NCI-H345 treated with DMSO at 0.1 percent for 48 hours (cell line): ENCODE data around the gene PITPNC1.
"Not testable (repeated sequence)": the region's sequence is repeated elsewhere in the genome, so short reads cannot be mapped to it uniquely, and the experiment has no call there.

Experiments used
- DNase-seq: peaks from one replicate; lab custom pipeline; 2025; ENCODE audit not compliant: unreplicated experiment; lab: John Stamatoyannopoulos, UW

Gene PITPNC1

GRCh38 chr17:67366193-67367157 is 10.6 kb upstream of the PITPNC1 start, which contains the start of gene PSMD12:
TSS of gene PSMD12 (minus strand) at chr17:67366577. CDS start at chr17:67366519, 58 bp downstream.
- DNase-seq: peak; percentile 76

DNA sequence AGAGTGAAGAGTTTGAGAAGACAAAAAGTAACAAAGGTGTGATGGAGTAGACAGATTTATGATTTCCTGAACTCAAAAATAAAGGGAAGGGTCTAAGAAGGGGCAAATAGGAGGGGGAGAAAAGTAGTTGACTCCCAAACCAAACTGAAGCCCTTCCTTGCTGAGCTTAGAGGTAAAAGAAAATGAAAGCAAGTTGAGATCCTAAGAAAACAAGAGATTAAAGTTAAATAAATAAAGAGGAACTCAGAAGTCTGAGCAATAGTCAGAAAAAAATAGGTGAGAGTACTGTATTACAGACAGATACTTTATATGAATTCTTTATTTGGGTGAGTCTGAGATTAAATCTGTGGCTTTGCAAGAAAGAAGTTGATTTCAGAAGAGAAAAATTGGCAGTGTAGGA is 7.4 kb upstream of the PITPNC1 start:
- no peak for DNase-seq

DNA sequence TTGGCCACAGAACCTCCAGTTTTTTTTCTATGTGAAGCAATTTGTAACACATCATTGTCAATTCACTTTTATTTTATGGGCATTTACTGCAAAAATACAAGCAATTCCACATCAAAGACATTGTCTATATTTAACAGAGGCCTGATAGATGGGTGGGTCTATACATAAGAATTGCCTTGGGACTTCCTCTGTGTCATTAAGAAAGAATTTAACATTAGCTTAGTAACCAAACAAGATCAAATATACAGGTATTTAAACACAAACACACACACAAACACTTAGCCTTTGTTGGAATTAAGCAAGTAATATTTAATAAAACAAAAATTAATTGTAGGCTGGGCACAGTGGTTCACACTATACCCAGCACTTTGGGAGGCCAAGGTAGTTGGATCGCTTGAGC is 4.3 kb upstream of the PITPNC1 start:
- DNase-seq: no peak

- DNase-seq: peak; percentile 76
These were observed 2.6 kb upstream of the PITPNC1 start for GRCh38 chr17:67374329-67375053.

- no peak for DNase-seq
These were observed 2.0 kb upstream of the PITPNC1 start for GRCh38 chr17:67375054-67375427.

DNA sequence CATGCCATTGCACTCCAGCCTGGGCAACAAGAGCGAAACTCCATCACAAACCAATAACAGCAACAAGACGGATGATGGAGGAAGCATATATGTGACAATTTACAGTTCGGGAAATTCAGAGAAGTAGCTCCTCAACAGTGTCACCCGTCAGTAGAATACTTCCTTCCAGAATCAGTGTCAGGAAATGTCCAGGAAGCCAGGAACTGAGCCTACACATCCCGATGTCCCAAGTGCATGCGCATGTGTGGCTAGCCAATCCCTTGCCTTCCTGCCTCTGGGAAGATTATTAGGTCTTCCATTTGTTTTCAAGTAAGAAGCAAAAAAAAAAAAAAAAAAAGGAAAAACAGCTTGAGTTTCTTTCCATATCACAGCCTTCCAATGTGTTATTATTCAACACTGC is 1.4 kb upstream of the PITPNC1 start:
- DNase-seq: no peak

DNA sequence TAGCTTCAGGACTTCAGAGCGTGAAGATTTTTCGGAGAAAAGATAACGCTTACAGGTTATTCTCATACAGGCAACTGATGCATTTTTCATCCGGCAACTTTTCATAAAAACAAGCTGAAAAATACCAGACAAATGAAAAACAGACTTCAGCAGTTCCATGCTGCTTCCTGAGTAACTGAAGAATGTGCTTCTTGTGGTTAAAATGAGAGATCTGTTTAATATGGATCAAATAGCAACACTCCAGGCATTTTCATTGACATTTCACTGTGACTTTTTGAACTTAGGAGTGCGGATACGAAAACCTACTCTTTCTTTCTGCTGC is 705 bp upstream of the PITPNC1 start:
- no peak for DNase-seq

DNA sequence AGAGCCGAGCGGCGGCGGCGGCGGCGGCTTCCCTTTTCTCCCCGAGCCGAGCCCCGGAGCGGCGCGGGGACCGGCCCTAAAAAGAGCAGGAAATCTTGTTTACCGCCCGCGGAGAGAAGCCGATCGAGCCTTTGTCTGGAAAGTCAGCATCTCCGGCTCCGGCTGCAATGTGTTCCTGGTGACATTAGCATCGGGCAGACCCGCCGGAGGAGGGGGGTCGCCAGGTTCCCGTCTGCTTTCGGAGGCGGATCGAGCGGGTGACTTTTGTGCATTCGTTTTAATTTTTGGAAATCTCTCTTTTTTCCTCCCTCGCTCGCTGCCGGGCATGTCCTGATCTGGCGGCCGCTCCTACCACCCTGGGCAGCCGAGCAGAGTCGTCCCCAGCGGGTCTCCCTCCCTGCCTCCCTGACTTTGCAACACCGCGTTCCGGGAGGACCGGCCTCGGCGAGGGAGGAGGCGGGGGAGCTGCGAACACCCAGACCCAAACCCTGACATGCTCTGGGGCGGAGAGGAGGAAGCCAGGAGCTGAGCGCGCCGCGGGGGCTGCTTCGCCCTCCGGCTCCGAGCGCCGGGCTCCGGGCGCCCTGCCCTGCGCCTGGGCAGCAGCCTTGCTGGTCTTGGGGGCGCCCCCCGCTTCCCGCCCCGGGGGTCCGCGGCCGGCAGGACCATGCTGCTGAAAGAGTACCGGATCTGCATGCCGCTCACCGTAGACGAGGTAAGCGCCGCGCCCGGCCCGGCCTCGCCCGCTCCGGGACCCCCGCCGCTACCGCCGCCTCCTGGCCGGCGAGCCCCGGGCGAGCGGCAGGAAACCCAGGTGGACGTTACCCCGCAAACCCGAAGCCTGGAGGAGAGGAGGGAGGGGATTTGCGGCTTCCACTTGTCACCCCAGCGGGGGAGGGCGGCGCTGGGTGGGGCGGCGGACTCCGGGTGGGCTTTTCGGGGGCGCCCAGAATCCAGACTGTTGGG is 690 bp downstream of the PITPNC1 start:
- peak; percentile 33 for DNase-seq

DNA sequence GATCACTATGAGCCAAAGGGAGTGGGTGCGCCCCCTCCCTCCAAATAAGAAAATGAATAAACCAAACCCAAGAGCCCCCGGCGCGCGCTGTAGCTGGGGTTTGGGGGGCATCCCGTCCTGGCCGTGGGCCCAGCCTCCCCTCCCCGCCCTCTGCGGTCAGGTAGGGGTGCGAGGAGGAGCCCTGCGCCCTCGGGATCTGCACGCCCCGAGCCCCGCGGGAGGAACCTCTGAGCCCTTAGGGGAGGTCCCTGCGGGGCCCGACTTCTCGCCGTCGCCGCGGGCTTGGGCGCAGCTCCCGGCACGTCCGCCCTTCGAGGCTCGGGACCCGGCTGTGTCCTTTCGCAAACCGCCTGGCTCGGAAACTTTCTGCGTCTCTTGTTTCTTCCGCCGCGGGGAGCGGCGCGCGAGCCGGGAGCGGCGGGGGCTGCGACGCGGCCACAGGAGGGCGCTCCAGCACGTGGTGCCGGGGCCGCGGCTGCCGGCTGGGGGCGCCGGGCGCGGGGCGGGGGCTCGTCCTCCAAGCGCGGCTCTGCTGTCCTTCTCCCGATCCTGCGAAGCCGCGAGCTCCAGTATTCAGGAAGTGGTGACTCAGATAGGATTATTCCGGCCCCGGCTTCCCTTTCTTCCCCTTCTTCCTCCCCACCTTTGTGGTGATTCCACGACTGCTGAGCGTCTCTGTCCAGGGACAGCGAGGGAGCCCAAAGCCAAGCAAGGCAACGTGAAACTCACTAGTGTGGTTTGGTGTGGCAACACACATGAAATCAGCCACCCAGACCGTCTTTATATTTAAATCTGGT is 1.6 kb downstream of the PITPNC1 start:
- peak; percentile 50 for DNase-seq

DNA sequence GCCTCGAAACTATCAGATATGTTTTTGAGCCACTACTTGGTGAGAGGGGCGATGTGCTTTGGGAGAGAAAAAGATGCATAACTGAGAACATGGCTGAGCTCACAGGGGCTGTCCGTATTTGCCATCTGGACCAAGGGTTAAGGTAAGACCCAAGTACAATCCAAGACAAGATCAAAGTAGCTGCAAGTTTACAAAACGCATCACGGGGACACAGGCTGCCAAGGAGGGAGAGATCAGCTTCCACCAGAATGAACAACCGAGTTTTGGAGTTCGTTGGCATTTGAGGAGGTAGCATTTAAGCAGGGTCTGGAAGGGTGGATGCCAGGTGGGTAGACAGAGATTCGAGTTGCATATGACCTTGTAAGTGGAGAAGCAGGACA is 2.2 kb downstream of the PITPNC1 start:
- no peak for DNase-seq

GRCh38 chr17:67381929-67382257 is 4.8 kb downstream of the PITPNC1 start:
- DNase-seq: no peak

GRCh38 chr17:67385122-67385988 is 8.3 kb downstream of the PITPNC1 start:
- no peak for DNase-seq

DNA sequence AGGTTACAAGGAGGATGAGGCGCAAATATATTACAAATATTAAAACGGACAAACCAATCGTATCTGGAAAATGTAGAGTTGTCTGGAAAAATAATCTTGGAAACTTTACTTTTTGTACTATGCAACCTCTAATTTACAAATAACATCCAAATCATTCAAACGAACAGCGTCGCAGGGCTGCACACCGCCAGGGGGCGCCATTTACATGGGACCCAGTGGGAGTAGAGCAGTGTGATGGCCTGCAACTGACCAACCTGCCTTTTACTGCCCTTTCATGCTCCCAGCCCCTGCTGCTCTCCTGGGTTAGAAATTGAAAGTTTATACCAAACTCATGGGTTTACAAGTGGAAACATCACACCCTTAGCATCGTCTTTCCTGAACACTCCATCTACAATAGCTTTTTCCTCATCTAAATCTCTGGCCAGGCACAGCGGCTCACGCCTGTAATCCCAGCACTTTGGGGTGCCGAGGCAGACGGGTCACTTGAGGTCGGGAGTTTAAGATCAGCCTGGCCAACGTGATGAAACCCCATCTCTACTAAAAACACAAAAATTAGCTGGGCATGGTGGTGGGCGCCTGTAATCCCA is 10.0 kb downstream of the PITPNC1 start:
- no peak for DNase-seq

GRCh38 chr17:67388536-67388935 is 11.5 kb downstream of the PITPNC1 start:
- not testable (repeated sequence) for DNase-seq

GRCh38 chr17:67388986-67389385 is 11.9 kb downstream of the PITPNC1 start:
- DNase-seq: no peak

- DNase-seq: no peak
These were observed 13.0 kb downstream of the PITPNC1 start for GRCh38 chr17:67390006-67390645.

GRCh38 chr17:67390646-67391361 is 13.7 kb downstream of the PITPNC1 start:
- no peak for DNase-seq

DNA sequence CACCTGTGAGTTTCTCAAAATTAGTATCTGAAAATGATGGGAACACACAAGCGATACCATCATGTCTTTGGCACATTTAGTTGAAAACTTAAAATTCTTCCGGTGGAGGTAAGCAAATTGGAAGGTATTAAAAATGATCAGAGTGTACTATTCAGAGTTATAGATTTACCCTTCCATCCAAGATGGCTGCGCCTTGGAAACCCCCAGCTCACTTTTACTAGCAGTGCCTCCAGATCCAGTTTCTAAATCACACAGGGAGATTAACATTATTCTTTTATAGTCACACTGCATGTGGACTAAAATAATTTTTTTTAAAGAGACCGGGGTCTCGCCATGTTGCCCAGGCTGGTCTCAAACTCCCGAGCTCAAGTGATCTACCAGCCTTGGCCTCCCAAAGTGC is 15.0 kb downstream of the PITPNC1 start:
- no peak for DNase-seq
